OCI-LY1 (cell line): ENCODE data around the gene ADAD2.

Experiments used
- H2AFZ ChIP-seq: fragments of 200-600 bp; sonication (generic), shearing (Covaris generic); 2 replicates; pipeline ENCODE4 v1.6.0; 2014; ENCODE audit warnings: antibody characterized with exemption, mild to moderate bottlenecking, low read length
- H3F3A ChIP-seq: fragments of 200-600 bp; sonication (generic), shearing (Covaris generic); 2 replicates; pipeline ENCODE4 v1.6.0; 2014; ENCODE audit warnings: mild to moderate bottlenecking, antibody characterized with exemption, low read length, moderate library complexity; ENCODE audit not compliant: insufficient read depth
- H3K27ac ChIP-seq: fragments of 200-600 bp; sonication (generic); 2 replicates; pipeline ENCODE4 v1.5.1; 2014; ENCODE audit warnings: low read length, mixed run types, mild to moderate bottlenecking, low read depth; ENCODE audit not compliant: poor library complexity, severe bottlenecking
- H3K27me3 ChIP-seq: fragments of 200-600 bp; sonication (generic); 2 replicates; pipeline ENCODE4 v1.6.0; 2014; ENCODE audit warnings: antibody characterized with exemption, mild to moderate bottlenecking, low read length, moderate library complexity; ENCODE audit not compliant: insufficient read depth
- H3K36me3 ChIP-seq: fragments of 200-600 bp; sonication (generic); 2 replicates; pipeline ENCODE4 v1.6.1; 2014; ENCODE audit warnings: mild to moderate bottlenecking, antibody characterized with exemption, low read length, moderate library complexity, mixed read lengths; ENCODE audit not compliant: insufficient read depth
- H3K4me1 ChIP-seq: fragments of 200-600 bp; sonication (generic); 2 replicates; pipeline ENCODE4 v1.5.1; 2014; ENCODE audit warnings: mild to moderate bottlenecking, low read length, moderate library complexity; ENCODE audit not compliant: insufficient read depth, severe bottlenecking
- H3K4me2 ChIP-seq: fragments of 200-600 bp; sonication (generic), shearing (Covaris generic); 2 replicates; pipeline ENCODE4 v1.6.1; 2014; ENCODE audit warnings: low read length
- H3K4me3 ChIP-seq: fragments of 200-600 bp; sonication (generic); 2 replicates; pipeline ENCODE4 v1.5.1; 2014; ENCODE audit warnings: low read length, low read depth, mild to moderate bottlenecking, mixed read lengths; ENCODE audit not compliant: poor library complexity, severe bottlenecking
- H3K79me2 ChIP-seq: fragments of 200-600 bp; shearing (Covaris generic); 2 replicates; pipeline ENCODE4 v1.6.1; 2016; ENCODE audit warnings: mixed run types, low read length, mixed read lengths; ENCODE audit not compliant: insufficient read depth
- H3K9ac ChIP-seq: fragments of 200-600 bp; sonication (generic), shearing (Covaris generic); 2 replicates; pipeline ENCODE4 v1.6.1; 2014; ENCODE audit warnings: mild to moderate bottlenecking, low read length, mixed read lengths
- H3K9me2 ChIP-seq: fragments of 200-600 bp; sonication (generic), shearing (Covaris generic); 2 replicates; pipeline ENCODE4 v1.6.1; 2014; ENCODE audit warnings: low read depth, mild to moderate bottlenecking, low read length, mixed read lengths
- H3K9me3 ChIP-seq: fragments of 200-600 bp; shearing (Covaris generic); 2 replicates; pipeline ENCODE4 v1.6.1; 2014; ENCODE audit warnings: low read length, mixed read lengths
- H4K20me1 ChIP-seq: fragments of 200-600 bp; sonication (generic), shearing (Covaris generic); 2 replicates; pipeline ENCODE4 v1.6.0; 2016; ENCODE audit warnings: mild to moderate bottlenecking, low read length; ENCODE audit not compliant: insufficient read depth
- EZH2 ChIP-seq: fragments of 200-600 bp; sonication (generic), shearing (Covaris generic); IDR thresholded peaks from 2 replicates; pipeline ENCODE4 v1.8.0; 2017; ENCODE audit warnings: borderline replicate concordance, mixed run types, mild to moderate bottlenecking, antibody characterized with exemption, low read length, moderate library complexity, mixed read lengths
- TF ChIP-seq, protein P1 (sequence below): fragments of 200-600 bp; sonication (generic), shearing (Covaris generic); IDR thresholded peaks from 2 replicates; pipeline ENCODE4 v1.5.1; 2017; ENCODE audit warnings: mild to moderate bottlenecking, antibody characterized with exemption, low read length, moderate library complexity, mixed read lengths

Gene ADAD2

DNA sequence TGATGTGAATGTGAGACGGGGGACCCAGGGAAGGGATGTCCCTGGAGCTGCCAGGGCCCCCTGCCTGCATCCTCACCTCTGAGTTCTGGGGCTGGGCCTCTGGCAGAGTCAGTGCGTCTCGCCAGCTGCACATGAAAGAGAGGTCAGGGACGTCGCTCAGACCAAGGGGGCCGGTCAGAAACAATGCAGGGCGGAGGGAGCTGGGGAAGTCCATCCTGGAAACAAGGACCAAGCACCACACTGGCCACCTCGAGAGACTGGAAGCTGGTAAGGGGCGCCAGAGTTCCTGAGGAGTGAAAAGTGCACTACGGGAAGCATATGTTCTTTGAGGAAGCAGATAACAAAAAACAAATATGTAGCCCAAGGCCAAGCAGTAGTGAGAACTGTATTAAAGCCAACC is 6.2 kb upstream of the ADAD2 start:
- H3K9me2 ChIP-seq = no peaks in the 10 kb centered on the region
- H3K9me3 ChIP-seq = no peaks in the 10 kb centered on the region
- H3K27ac ChIP-seq = no peak overlapping the region
- no peak overlapping the region for H2AFZ ChIP-seq
- no peak overlapping the region for H3K4me3 ChIP-seq
- 0 out of 2 replicates have a peak, but pooled peaks cover 7% of the 10 kb centered on the region for H3K79me2 ChIP-seq
- H3K4me1 ChIP-seq = peaks cover 11% of the 10 kb centered on the region
- H3K36me3 ChIP-seq = peaks cover 46% of the 10 kb centered on the region
- H3F3A ChIP-seq = no peaks in the 10 kb centered on the region
- H3K27me3 ChIP-seq = no peaks in the 10 kb centered on the region
- H4K20me1 ChIP-seq = no peaks in the 10 kb centered on the region
- H3K9ac ChIP-seq = no peak overlapping the region
- H3K4me2 ChIP-seq = no peak overlapping the region
- no peak for TF ChIP-seq EZH2
- TF ChIP-seq, protein P1, sequence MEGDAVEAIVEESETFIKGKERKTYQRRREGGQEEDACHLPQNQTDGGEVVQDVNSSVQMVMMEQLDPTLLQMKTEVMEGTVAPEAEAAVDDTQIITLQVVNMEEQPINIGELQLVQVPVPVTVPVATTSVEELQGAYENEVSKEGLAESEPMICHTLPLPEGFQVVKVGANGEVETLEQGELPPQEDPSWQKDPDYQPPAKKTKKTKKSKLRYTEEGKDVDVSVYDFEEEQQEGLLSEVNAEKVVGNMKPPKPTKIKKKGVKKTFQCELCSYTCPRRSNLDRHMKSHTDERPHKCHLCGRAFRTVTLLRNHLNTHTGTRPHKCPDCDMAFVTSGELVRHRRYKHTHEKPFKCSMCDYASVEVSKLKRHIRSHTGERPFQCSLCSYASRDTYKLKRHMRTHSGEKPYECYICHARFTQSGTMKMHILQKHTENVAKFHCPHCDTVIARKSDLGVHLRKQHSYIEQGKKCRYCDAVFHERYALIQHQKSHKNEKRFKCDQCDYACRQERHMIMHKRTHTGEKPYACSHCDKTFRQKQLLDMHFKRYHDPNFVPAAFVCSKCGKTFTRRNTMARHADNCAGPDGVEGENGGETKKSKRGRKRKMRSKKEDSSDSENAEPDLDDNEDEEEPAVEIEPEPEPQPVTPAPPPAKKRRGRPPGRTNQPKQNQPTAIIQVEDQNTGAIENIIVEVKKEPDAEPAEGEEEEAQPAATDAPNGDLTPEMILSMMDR = no peak

DNA sequence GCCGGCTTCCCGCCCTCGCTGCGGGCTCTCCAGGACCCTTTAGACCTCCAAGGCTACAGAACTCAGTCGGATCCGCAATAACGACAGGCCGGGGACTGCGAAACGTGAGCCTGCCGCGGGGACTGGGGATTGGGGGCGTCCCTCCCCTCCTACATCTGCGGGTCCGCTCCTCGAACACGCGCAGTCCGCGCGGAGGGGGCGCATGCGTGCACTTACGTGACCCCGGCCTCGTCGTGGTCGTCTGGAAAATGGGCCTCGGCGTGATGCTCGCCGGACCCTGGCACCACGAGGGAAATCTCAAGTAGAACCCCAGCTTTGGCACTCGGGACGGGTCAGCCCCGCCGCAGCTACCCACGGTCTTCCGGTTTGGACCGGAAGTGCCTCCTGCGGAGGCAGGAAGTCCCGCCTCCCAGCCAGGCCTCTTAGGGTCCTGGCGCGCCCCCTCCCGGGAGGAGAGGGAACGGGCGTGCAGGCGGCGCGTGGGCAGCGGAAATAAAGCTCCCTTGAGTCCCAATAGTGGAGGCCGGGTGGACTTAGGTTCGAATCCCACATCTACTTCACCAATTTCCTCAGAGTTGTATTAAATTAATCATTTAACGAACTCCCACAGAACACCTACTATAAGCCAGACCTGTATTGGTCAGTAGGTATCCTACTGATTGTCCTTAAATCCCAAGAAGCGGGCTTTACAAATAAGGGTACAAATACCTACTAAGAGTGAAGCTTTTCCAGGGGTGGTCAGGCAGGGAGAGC is 4.1 kb upstream of the ADAD2 start, which contains the start of gene TAF1C:
Gene TAF1C (minus strand): TSS at position 373 of the 753 bp plus-strand sequence. CDS start 2,069 bp downstream, outside the sequence.
- no peaks in the 10 kb centered on the region for H3K27me3 ChIP-seq
- 0 out of 2 replicates have a peak, but pooled peaks cover 7% of the 10 kb centered on the region for H3K79me2 ChIP-seq
- H3K4me1 ChIP-seq = peaks cover 11% of the 10 kb centered on the region
- H3K9me2 ChIP-seq = no peaks in the 10 kb centered on the region
- no peak for TF ChIP-seq EZH2
- TF ChIP-seq, protein P1 = peak; percentile 95
- H3K4me2 ChIP-seq = peak within 1 kb of the TSS; percentile 57
- no peaks in the 10 kb centered on the region for H4K20me1 ChIP-seq
- H3K4me3 ChIP-seq = peak within 1 kb of the TSS; percentile 78
- no peak within 1 kb of the TSS for H3K27ac ChIP-seq
- no peaks in the 10 kb centered on the region for H3F3A ChIP-seq
- peak within 1 kb of the TSS; percentile 95 for H2AFZ ChIP-seq
- H3K9me3 ChIP-seq = no peaks in the 10 kb centered on the region
- peak within 1 kb of the TSS; percentile 78 for H3K9ac ChIP-seq
- peaks cover 26% of the 10 kb centered on the region for H3K36me3 ChIP-seq

DNA sequence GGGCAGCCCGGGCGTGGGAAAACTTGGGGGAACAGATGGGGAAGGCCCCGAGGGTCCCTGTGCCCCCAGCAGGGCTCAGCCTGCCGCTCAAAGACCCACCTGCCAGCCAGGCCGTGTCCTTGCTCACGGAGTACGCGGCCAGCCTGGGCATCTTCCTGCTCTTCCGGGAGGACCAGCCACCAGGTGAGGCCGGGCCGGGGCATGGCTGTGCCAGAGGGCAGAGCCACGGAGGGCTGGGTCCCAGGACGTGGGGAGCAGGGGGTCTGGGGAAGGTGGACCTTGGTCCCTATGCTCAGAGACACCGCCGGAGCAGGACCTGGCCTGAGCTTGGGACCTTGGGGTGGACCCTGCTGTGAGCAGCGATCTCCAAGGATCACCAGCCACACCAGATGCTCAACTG is 509 bp downstream of the ADAD2 start:
- H3K27ac ChIP-seq = no peak overlapping the region
- TF ChIP-seq, protein P1 = no peak
- TF ChIP-seq EZH2 = no peak

More for the DNA sequence above, 509 bp downstream of the ADAD2 start:
- H3K9ac ChIP-seq = no peak overlapping the region
- H3K9me2 ChIP-seq = no peaks in the 10 kb centered on the region
- H3F3A ChIP-seq = no peaks in the 10 kb centered on the region
- H3K4me2 ChIP-seq = no peak overlapping the region
- no peak overlapping the region for H3K4me3 ChIP-seq
- H3K4me1 ChIP-seq = peaks cover 19% of the 10 kb centered on the region
- H3K79me2 ChIP-seq = no peaks in the 10 kb centered on the region
- no peak overlapping the region for H2AFZ ChIP-seq
- 0 out of 2 replicates have a peak, but pooled peaks cover 4% of the 10 kb centered on the region for H3K27me3 ChIP-seq
- no peaks in the 10 kb centered on the region for H3K9me3 ChIP-seq
- H3K36me3 ChIP-seq = no peaks in the 10 kb centered on the region
- no peaks in the 10 kb centered on the region for H4K20me1 ChIP-seq
